ENCODE data around the gene FLCN.
"Not testable (repeated sequence)": the region's sequence is repeated elsewhere in the genome, so short reads cannot be mapped to it uniquely, and the experiment has no call there.

Gene FLCN

DNA sequence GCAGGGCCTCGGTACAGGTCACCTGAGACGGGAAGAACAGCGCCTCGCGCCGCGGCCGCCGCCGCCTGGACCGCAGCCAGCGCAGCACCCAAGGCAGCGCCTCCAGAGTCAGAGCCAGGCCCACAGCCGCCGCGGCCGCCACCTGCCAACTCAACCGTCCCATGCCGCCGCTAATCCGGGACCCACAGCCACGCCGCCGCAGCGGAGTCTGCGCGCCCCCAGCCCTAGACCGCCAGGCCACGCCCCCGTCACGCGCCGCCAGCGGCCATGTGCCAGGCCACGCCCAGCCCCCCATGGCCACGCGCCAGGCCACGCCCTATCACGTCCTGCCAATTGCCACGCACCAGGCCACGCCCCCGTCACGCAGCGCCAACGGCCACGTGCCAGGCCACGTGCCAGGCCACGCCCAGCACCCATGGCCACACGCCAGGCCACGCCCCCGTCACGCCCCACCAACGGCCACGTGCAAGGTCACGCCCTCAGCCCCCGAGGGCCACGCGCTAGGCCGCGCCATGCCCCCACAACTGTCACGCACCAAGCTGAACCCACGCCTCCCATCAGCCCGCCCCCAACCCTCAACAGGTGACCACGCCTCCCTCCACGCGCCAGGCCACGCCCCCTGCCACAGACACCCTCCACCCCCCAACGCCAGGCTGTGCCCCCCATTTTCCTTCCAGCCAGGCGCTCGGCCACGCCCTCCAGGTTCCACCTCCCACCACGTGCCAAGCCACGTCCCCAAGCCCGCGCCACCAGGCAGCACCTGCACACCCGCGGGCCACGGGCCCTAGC, 30.6 kb downstream of the FLCN start, which contains the start of gene PLD6:
Gene PLD6, minus strand, starts transcription at position 210 of the 789 bp plus-strand sequence. Its CDS starts 47 bp downstream, at position 163.
- DNase-seq = peak; percentile 89 to 95 (median 94)

- DNase-seq = peak; percentile 14 to 59 (median 44)
Observed at GRCh38 chr17:17205368-17206123, 31.4 kb downstream of the FLCN start.

GRCh38 chr17:17204635-17205231, 32.2 kb downstream of the FLCN start:
- DNase-seq = no peak

- DNase-seq = no peak
Observed at GRCh38 chr17:17204041-17204591, 32.9 kb downstream of the FLCN start.

GRCh38 chr17:17203173-17203730, 33.7 kb downstream of the FLCN start:
- no peak for DNase-seq

GRCh38 chr17:17201907-17202306, 35.1 kb downstream of the FLCN start:
- DNase-seq = no peak

DNA sequence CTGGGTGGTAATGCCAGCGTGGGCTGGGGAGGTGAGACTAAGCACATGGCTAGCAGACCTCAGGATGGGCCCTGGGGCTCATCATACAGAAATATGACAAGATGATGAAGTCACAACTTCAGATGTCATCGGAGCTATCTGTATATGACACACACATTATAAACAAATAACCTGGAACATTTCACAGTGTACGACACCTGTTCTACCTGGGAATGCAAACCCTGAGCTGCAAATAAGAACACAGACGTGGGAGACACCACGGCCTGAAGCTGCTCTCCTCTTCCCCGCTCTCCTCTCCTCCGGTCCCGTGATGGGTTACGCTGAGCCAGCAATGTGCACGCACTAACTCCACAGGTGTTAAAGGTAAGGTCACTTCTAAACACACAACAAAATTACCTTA, 35.7 kb downstream of the FLCN start:
- DNase-seq = no peak

DNA sequence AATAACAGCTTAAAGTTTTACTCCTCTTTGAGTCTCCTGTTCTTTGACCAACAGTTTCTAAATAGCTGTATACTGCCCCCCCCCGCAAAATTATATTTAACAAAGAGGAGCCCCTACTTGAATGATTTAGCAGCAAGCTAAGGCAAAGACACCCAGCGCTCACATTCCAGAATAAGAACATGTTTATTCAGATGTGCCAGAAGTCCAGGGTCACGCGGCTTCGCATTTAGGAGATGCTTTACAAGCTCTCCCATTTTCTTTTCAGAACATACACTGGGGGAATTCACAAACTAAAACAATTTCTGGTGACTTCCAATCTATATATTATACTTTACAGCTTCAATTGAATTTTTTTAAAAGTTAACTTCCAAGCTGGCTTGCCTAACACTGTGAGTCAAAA, 36.1 kb downstream of the FLCN start:
- DNase-seq = no peak

GRCh38 chr17:17200311-17200710, 36.7 kb downstream of the FLCN start:
- DNase-seq = no peak

- no peak for DNase-seq
Observed at GRCh38 chr17:17198281-17198680, 38.7 kb downstream of the FLCN start.

DNA sequence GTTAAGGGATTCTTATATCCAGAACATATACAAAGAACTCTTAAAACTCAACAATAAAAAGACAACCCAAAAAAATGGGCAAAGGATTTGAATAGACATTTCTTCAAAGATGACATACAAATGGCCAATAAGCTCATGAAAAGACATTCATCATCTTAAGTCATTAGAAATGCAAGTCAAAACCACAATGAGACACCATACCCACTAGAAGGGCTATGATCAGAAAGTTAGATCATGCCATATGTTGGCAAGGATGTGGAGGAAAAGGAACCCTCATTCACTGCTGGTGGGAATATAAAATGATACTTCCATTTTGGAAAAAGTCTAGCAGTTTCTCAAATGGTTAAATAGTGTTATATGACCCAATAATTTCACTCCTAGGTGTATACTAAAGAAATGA, 40.2 kb downstream of the FLCN start:
- no peak for DNase-seq

DNA sequence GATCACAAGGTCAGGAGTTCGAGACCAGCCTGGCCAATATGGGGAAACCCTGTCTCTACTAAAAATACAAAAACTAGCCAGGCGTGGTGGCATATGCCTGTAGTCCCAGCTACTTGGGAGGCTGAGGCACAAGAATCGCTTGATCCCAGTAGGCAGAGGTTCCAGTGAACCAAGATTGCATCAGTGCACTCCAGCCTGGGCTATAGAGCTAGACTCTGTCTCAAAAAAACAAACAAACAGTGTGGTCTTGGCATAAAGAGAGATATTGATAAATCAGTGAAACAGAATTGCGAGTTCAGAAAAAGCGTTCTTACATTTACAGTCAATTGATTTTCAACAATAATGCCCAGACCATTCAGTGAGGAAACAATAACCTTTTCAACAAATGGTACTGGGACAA, 41.5 kb downstream of the FLCN start:
- DNase-seq = not testable (repeated sequence)

DNA sequence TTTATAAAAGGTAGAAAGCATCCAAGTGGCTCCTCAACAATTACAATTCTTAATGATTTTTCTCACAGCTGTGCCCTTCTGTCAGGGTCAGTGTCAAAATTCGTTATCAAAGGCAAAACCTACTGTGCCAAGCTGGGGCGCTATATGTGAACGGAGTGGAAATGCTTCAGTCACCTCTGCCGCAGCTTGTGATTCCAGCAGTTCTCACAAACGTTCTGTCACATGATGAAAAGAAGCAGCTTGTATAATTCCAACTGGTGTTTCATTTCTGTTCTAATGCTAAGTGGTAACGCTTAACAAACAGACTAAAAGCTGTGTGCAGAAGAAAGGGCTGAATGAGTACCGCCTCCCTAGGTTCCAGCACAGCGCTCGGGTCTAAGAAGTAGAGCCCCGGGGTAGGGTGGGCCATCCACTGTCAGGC, 45.0 kb downstream of the FLCN start:
- DNase-seq = no peak

DNA sequence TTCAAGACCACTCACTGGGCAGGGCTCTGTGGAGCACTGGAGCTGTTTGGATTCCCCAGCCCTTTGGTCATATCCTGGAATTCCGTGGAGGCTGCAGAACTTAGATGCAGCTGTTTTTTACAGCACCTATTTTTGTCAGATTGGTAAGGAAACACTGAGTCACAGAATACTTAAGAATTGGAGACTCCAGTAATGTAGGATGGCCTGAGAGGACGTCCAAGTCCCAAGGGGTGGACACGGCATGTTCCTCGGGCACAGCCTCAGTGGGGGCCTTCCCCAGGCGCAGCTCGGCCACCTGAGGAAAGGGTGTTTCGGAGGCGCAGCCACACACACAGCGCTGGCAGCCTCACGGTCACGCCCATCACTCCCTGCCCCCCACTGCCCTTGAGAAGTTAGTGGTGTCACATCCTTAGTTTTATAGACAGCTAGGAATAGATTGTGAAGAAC, 45.6 kb downstream of the FLCN start:
- no peak for DNase-seq

GRCh38 chr17:17190188-17190587, 46.8 kb downstream of the FLCN start:
- DNase-seq = no peak

DNA sequence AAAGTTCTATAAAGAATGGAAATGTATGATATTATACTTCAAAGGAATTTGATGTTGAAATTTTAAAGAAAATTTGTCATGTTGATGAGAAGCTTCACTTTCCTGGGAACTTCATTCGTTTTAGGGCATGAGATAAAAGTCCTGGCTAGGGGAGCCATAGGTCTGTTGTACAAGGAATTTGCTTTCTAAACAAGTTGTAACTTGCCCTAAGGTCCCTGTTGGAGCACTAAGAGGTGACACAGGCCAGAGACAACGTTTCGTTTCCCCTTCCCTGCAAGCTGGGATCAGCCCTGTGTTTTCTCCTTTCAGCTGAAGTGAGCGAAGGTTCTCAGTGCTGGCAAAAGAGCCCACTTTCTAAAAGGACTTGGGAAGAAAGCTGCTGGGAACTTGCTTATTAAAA, 47.4 kb downstream of the FLCN start:
- DNase-seq = no peak

- DNase-seq = no peak
Observed at GRCh38 chr17:17188586-17188985, 48.4 kb downstream of the FLCN start.

DNA sequence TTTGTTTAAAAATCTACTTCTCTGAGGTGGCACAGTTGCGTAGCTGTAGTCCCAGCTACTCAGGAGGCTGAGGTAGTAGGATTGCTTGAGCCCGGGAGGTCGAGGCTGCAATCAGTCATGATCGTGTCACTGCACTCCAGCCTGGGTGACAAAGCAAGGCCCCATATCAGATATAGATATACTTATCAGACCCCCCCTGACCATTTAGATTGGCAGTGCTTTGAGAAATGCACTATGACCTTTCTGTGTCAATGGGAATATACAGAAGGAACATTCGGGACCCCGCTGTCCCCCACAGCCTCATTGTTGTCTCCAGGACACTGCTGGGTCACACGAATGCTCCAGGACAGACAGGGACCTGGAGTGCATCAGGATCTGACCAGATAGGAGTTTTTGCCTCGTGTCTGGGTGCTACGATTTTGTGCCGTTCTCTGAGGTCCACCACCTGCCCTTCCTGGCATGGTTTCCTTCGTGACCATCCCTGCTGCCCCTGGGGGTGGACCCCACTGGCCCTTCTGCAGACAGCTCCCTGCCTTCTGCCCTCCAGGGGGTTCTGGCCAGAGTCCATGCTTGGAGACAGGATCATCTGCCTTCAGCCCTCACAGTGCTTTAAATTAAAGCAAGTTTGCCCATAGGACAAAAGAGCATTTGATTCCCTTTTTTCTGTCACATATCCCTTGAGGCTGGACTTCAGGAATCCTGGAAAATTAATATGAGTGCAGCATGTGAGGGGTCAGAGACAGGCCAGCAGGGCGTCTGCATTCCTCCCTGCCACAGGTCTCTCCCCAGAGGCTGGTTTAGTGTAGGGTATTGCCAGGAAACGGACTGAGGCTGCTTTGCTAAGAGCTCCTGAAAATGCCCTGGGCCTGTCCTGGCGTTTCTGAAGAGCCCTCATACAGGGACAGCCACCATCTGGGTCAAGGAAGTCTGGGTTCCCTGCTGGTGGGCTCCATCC, 50.1 kb downstream of the FLCN start:
- no peak for DNase-seq

- no peak for DNase-seq
Observed at GRCh38 chr17:17186051-17186450, 50.9 kb downstream of the FLCN start.

DNA sequence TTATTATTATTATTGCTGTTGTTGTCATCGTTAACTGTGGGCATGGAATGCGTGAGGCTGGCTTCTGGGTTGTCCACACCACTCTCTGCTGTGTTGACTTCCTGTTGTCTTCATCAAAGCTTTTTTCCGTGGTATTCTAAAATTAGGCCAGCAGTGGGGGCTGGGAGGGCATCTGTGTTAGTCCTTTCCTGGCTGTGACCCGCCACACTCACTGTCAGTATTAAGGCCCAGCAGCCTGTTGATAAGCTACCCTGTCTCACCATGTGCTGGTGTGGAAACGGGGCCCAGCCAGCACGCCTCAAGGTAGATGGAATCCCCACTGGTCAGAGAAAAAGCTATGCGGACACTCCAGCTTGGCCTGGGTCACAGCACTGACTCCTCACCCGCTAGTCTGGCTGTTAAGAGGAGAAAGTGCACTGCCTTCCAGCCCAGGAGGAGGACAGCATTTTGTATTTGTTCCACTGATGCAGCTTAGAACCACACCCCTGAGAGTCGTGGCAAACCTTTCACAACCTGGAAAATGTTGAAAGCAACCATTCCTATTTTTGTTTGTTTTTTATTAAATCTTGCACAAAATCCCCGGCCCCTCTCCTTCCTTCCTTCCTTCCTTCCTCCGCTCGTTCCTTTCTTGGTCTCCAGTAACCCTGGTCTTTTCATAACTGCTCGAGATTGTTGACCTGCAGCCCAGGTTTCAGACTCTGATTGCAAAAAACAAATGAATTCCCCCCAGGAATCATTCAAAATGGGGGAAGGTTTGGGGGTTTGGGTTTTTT, 51.8 kb downstream of the FLCN start:
- not testable (repeated sequence) for DNase-seq

DNA sequence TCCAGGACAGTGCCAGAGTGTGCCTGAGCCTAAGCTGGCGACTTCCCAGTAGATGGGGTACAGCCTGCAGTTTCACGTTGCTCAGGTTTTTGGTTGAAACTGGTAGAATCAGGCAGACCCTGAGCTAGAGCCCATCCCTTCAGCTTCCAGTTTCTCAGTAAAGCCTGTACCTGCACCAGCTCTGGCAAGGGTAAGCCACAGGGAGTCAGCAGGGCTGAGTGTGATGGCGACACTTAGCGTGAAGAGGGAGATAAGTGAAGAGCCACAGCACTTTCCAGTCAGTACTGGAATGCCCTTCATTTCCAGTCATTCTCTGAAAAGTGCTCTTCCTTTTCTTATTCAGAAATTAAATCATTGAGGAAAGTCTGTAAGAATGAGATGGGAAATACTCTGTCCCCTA, 53.2 kb downstream of the FLCN start:
- no peak for DNase-seq
